Measurements from ENCODE around the gene ABCB8.

Gene ABCB8

GRCh38 chr7:151005566-151005965 lies 22.7 kb upstream of the ABCB8 start:
- no peak for DNase-seq (ENCODE audit: extremely low read depth, insufficient read length)
- Histone ChIP-seq H3K27me3 (replicated peaks; ENCODE audit: control insufficient read depth, insufficient read depth, low read length) (no peaks in the 10 kb centered on the region), H3K36me3 (ENCODE audit: control insufficient read depth, insufficient read depth, low read length) (no peaks in the 10 kb centered on the region), H3K4me3 (replicated peaks; ENCODE audit: low read depth, low read length) (no peak overlapping the region)
- TF ChIP-seq, protein P1, sequence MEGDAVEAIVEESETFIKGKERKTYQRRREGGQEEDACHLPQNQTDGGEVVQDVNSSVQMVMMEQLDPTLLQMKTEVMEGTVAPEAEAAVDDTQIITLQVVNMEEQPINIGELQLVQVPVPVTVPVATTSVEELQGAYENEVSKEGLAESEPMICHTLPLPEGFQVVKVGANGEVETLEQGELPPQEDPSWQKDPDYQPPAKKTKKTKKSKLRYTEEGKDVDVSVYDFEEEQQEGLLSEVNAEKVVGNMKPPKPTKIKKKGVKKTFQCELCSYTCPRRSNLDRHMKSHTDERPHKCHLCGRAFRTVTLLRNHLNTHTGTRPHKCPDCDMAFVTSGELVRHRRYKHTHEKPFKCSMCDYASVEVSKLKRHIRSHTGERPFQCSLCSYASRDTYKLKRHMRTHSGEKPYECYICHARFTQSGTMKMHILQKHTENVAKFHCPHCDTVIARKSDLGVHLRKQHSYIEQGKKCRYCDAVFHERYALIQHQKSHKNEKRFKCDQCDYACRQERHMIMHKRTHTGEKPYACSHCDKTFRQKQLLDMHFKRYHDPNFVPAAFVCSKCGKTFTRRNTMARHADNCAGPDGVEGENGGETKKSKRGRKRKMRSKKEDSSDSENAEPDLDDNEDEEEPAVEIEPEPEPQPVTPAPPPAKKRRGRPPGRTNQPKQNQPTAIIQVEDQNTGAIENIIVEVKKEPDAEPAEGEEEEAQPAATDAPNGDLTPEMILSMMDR (IDR thresholded peaks at IDR 0.05; ENCODE audit: insufficient read depth, low read length, poor library complexity, severe bottlenecking) = no peak

- Histone ChIP-seq H3K36me3 (ENCODE audit: control insufficient read depth, insufficient read depth, low read length) (no peaks in the 10 kb centered on the region), H3K27me3 (replicated peaks; ENCODE audit: control insufficient read depth, insufficient read depth, low read length) (no peaks in the 10 kb centered on the region), H3K4me3 (replicated peaks; ENCODE audit: low read depth, low read length) (no peak overlapping the region)
- TF ChIP-seq, protein P1 (IDR thresholded peaks at IDR 0.05; ENCODE audit: insufficient read depth, low read length, poor library complexity, severe bottlenecking) = no peak
- no peak for DNase-seq (ENCODE audit: extremely low read depth, insufficient read length)
These were observed 21.5 kb upstream of the ABCB8 start for GRCh38 chr7:151006590-151007300.

GRCh38 chr7:151007469-151007898 lies 20.8 kb upstream of the ABCB8 start:
- Histone ChIP-seq H3K27me3 (replicated peaks; ENCODE audit: control insufficient read depth, insufficient read depth, low read length) (no peaks in the 10 kb centered on the region), H3K4me3 (replicated peaks; ENCODE audit: low read depth, low read length) (no peak overlapping the region), H3K36me3 (ENCODE audit: control insufficient read depth, insufficient read depth, low read length) (no peaks in the 10 kb centered on the region)
- TF ChIP-seq, protein P1 (IDR thresholded peaks at IDR 0.05; ENCODE audit: insufficient read depth, low read length, poor library complexity, severe bottlenecking) = no peak
- no peak for DNase-seq (ENCODE audit: extremely low read depth, insufficient read length)

GRCh38 chr7:151008143-151008510 lies 20.1 kb upstream of the ABCB8 start:
- no peak for DNase-seq (ENCODE audit: extremely low read depth, insufficient read length)
- TF ChIP-seq, protein P1 (IDR thresholded peaks at IDR 0.05; ENCODE audit: insufficient read depth, low read length, poor library complexity, severe bottlenecking) = no peak
- no peaks in the 10 kb centered on the region for H3K36me3 ChIP-seq (ENCODE audit: control insufficient read depth, insufficient read depth, low read length)
- no peak overlapping the region for H3K4me3 ChIP-seq (replicated peaks; ENCODE audit: low read depth, low read length)
- H3K27me3 ChIP-seq (replicated peaks; ENCODE audit: control insufficient read depth, insufficient read depth, low read length) = no peaks in the 10 kb centered on the region; the same call in 1 of the 2 replicates

- Histone ChIP-seq H3K27me3 (replicated peaks; ENCODE audit: control insufficient read depth, insufficient read depth, low read length) (no peaks in the 10 kb centered on the region; the same call in 1 of the 2 replicates), H3K4me3 (replicated peaks; ENCODE audit: low read depth, low read length) (peak overlapping the region; percentile 9; the same call in 1 of the 2 replicates), H3K36me3 (ENCODE audit: control insufficient read depth, insufficient read depth, low read length) (no peaks in the 10 kb centered on the region)
- TF ChIP-seq, protein P1 (IDR thresholded peaks at IDR 0.05; ENCODE audit: insufficient read depth, low read length, poor library complexity, severe bottlenecking) = peak; percentile 78
- DNase-seq (ENCODE audit: extremely low read depth, insufficient read length) = no peak
These were observed 19.5 kb upstream of the ABCB8 start for GRCh38 chr7:151008511-151009323.

Measured in GM06990 (cell line).